Measurements from ENCODE around the gene IRX4. TPM values are rescaled to one million over a fixed set of nuclear protein-coding genes. Genes with fewer than 3 reads are reported as not detected.

Gene IRX4
- total and polyA plus RNA-seq, 2 experiments from 2014 or later, result 0.82 to 1.7 TPM

- Mint-ChIP-seq H3K36me3 (ENCODE audit: low read depth) (no peaks in the 10 kb centered on the region), H3K27me3 (ENCODE audit: insufficient read depth, low read depth, poor library complexity) (peaks cover 7% of the 10 kb centered on the region), H3K4me3 (no peak overlapping the region), H3K27ac (no peak overlapping the region), H3K4me1 (no peaks in the 10 kb centered on the region), H3K9me3 (no peaks in the 10 kb centered on the region)
- no peak overlapping the region for H3K4me3 ChIP-seq
- H3K36me3 ChIP-seq (ENCODE audit: insufficient read depth), result no peaks in the 10 kb centered on the region
- H3K9me2 ChIP-seq (ENCODE audit: insufficient read depth), result 0 out of 2 replicates have a peak, but pooled peaks cover 2% of the 10 kb centered on the region
- no peaks in the 10 kb centered on the region for H3K79me2 ChIP-seq (replicated peaks; ENCODE audit: insufficient read depth)
- DNase-seq (ENCODE audit: low spot score), result no peak
- no peak overlapping the region for H2AFZ ChIP-seq
- H3F3A ChIP-seq (replicated peaks; ENCODE audit: low read depth), result no peaks in the 10 kb centered on the region
- TF ChIP-seq EZH2 (IDR thresholded peaks at IDR 0.05; ENCODE audit: low read depth, unreplicated experiment) (no peak), CREB1 (CRISPR knock-in tag; IDR thresholded peaks at IDR 0.05; ENCODE audit: low read depth) (no peak), EZH2phosphoT487 (IDR thresholded peaks at IDR 0.05; ENCODE audit: unreplicated experiment) (no peak), STAT1 (IDR thresholded peaks at IDR 0.05; ENCODE audit: unreplicated experiment) (no peak), POLR2AphosphoS5 (IDR thresholded peaks at IDR 0.05; ENCODE audit: low read depth) (no peak), ZNF331 (CRISPR knock-in tag; IDR thresholded peaks at IDR 0.05; ENCODE audit: low read depth) (no peak), ZNF462 (CRISPR knock-in tag; IDR thresholded peaks at IDR 0.05) (no peak), NANOG (IDR thresholded peaks at IDR 0.05; ENCODE audit: borderline replicate concordance) (no peak), JUNB (IDR thresholded peaks at IDR 0.05; ENCODE audit: unreplicated experiment) (no peak), ZNF114 (CRISPR knock-in tag; IDR thresholded peaks at IDR 0.05) (no peak)
- TF ChIP-seq, protein P1, sequence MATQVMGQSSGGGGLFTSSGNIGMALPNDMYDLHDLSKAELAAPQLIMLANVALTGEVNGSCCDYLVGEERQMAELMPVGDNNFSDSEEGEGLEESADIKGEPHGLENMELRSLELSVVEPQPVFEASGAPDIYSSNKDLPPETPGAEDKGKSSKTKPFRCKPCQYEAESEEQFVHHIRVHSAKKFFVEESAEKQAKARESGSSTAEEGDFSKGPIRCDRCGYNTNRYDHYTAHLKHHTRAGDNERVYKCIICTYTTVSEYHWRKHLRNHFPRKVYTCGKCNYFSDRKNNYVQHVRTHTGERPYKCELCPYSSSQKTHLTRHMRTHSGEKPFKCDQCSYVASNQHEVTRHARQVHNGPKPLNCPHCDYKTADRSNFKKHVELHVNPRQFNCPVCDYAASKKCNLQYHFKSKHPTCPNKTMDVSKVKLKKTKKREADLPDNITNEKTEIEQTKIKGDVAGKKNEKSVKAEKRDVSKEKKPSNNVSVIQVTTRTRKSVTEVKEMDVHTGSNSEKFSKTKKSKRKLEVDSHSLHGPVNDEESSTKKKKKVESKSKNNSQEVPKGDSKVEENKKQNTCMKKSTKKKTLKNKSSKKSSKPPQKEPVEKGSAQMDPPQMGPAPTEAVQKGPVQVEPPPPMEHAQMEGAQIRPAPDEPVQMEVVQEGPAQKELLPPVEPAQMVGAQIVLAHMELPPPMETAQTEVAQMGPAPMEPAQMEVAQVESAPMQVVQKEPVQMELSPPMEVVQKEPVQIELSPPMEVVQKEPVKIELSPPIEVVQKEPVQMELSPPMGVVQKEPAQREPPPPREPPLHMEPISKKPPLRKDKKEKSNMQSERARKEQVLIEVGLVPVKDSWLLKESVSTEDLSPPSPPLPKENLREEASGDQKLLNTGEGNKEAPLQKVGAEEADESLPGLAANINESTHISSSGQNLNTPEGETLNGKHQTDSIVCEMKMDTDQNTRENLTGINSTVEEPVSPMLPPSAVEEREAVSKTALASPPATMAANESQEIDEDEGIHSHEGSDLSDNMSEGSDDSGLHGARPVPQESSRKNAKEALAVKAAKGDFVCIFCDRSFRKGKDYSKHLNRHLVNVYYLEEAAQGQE (IDR thresholded peaks at IDR 0.05; ENCODE audit: unreplicated experiment), result no peak
- TF ChIP-seq, protein P2, sequence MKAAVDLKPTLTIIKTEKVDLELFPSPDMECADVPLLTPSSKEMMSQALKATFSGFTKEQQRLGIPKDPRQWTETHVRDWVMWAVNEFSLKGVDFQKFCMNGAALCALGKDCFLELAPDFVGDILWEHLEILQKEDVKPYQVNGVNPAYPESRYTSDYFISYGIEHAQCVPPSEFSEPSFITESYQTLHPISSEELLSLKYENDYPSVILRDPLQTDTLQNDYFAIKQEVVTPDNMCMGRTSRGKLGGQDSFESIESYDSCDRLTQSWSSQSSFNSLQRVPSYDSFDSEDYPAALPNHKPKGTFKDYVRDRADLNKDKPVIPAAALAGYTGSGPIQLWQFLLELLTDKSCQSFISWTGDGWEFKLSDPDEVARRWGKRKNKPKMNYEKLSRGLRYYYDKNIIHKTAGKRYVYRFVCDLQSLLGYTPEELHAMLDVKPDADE (IDR thresholded peaks at IDR 0.05), result no peak
- TF ChIP-seq, protein P3, sequence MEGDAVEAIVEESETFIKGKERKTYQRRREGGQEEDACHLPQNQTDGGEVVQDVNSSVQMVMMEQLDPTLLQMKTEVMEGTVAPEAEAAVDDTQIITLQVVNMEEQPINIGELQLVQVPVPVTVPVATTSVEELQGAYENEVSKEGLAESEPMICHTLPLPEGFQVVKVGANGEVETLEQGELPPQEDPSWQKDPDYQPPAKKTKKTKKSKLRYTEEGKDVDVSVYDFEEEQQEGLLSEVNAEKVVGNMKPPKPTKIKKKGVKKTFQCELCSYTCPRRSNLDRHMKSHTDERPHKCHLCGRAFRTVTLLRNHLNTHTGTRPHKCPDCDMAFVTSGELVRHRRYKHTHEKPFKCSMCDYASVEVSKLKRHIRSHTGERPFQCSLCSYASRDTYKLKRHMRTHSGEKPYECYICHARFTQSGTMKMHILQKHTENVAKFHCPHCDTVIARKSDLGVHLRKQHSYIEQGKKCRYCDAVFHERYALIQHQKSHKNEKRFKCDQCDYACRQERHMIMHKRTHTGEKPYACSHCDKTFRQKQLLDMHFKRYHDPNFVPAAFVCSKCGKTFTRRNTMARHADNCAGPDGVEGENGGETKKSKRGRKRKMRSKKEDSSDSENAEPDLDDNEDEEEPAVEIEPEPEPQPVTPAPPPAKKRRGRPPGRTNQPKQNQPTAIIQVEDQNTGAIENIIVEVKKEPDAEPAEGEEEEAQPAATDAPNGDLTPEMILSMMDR (conservative IDR thresholded peaks at IDR 0.05; ENCODE audit: low read depth in 2 of 2), result no peak
- ATAC-seq, result no peak
- H3K4me2 ChIP-seq, result no peak overlapping the region
- no peaks in the 10 kb centered on the region for H4K20me1 ChIP-seq (replicated peaks; ENCODE audit: insufficient read depth)
- H3K27me3 ChIP-seq (ENCODE audit: insufficient read depth), result no peaks in the 10 kb centered on the region
- H3K4me1 ChIP-seq (ENCODE audit: insufficient read depth), result no peaks in the 10 kb centered on the region
- H3K27ac ChIP-seq (ENCODE audit: low read depth), result no peak overlapping the region
Measured at GRCh38 chr5:1859099-1859498, 23.6 kb downstream of the IRX4 start.

Measured in GM23338 (cell line).